ENCODE data around the gene SLC35E3. TPM values are rescaled to one million over a fixed set of nuclear protein-coding genes. Genes with fewer than 3 reads are reported as not detected.

SLC35E3 gene
- total and polyA plus RNA-seq, 2 donors from 2014 or later, result 7.7 to 8.7 TPM

DNA sequence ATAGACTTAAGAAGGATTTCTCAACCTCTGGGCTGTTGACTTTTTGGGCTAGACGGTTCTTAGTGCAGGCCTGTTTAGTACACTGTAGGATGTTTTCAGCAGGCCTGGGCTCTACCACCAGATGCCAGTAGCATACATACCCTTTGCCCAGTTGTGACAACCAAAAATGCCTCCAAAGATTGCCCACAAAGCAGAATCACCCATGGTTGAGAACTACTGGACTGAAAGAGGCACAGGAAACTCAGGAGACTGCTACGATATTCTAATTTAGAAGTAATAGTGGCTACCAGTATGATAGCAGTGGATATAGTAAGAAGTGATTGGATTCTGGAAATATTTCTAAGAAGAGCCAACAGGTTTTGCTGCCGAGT is 15.5 kb downstream of the SLC35E3 start:
- H3K4me3 ChIP-seq (ENCODE audit: low read length in 3 of 3), result no peak overlapping the region
- no peaks in the 10 kb centered on the region for H3K4me1 ChIP-seq (ENCODE audit: control insufficient read depth in 2 of 3, insufficient read depth in 2 of 3, low read depth in 1 of 3, low read length in 3 of 3)
- no peaks in the 10 kb centered on the region for H3K9me3 ChIP-seq (ENCODE audit: control insufficient read depth in 2 of 3, insufficient read depth in 1 of 3, low read length in 3 of 3)
- no peak for FAIRE-seq
- H3K27ac ChIP-seq (ENCODE audit: low read depth in 2 of 2, low read length in 2 of 2), result no peak overlapping the region
- H3K9ac ChIP-seq (ENCODE audit: low read length in 3 of 3), result no peak overlapping the region
- intact Hi-C loops (cut with DNase I), result no loop called here
- peaks cover 2 to 4% (median 3%) of the 10 kb centered on the region in 3 donors for H3K36me3 ChIP-seq (ENCODE audit: control insufficient read depth in 2 of 3, insufficient read depth in 3 of 3, low read length in 3 of 3)
- DNase-seq, result no peak
- no peaks in the 10 kb centered on the region for H3K27me3 ChIP-seq (ENCODE audit: control insufficient read depth, insufficient read depth, low read length)
- TF ChIP-seq, protein P1, sequence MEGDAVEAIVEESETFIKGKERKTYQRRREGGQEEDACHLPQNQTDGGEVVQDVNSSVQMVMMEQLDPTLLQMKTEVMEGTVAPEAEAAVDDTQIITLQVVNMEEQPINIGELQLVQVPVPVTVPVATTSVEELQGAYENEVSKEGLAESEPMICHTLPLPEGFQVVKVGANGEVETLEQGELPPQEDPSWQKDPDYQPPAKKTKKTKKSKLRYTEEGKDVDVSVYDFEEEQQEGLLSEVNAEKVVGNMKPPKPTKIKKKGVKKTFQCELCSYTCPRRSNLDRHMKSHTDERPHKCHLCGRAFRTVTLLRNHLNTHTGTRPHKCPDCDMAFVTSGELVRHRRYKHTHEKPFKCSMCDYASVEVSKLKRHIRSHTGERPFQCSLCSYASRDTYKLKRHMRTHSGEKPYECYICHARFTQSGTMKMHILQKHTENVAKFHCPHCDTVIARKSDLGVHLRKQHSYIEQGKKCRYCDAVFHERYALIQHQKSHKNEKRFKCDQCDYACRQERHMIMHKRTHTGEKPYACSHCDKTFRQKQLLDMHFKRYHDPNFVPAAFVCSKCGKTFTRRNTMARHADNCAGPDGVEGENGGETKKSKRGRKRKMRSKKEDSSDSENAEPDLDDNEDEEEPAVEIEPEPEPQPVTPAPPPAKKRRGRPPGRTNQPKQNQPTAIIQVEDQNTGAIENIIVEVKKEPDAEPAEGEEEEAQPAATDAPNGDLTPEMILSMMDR (IDR thresholded peaks at IDR 0.05; ENCODE audit: borderline replicate concordance, extremely low read depth, insufficient read depth), result no peak

- no peak overlapping the region for H3K4me3 ChIP-seq (ENCODE audit: low read length in 3 of 3)
- no peak overlapping the region for H3K27ac ChIP-seq (ENCODE audit: low read depth in 2 of 2, low read length in 2 of 2)
- no peaks in the 10 kb centered on the region for H3K27me3 ChIP-seq (ENCODE audit: control insufficient read depth, insufficient read depth, low read length)
- DNase-seq (no peak), FAIRE-seq (no peak)
- H3K36me3 ChIP-seq (ENCODE audit: control insufficient read depth in 2 of 3, insufficient read depth in 3 of 3, low read length in 3 of 3), result peaks cover 2 to 4% (median 3%) of the 10 kb centered on the region in 3 donors
- TF ChIP-seq, protein P1 (IDR thresholded peaks at IDR 0.05; ENCODE audit: borderline replicate concordance, extremely low read depth, insufficient read depth), result no peak
- H3K4me1 ChIP-seq (ENCODE audit: control insufficient read depth in 2 of 3, insufficient read depth in 2 of 3, low read depth in 1 of 3, low read length in 3 of 3), result no peaks in the 10 kb centered on the region
- H3K9me3 ChIP-seq (ENCODE audit: control insufficient read depth in 2 of 3, insufficient read depth in 1 of 3, low read length in 3 of 3), result no peaks in the 10 kb centered on the region
- intact Hi-C loops (cut with DNase I), result no loop called here
- no peak overlapping the region for H3K9ac ChIP-seq (ENCODE audit: low read length in 3 of 3)
Observed at GRCh38 chr12:68761901-68762630, 16.1 kb downstream of the SLC35E3 start.

- Histone ChIP-seq H3K27me3 (ENCODE audit: control insufficient read depth, insufficient read depth, low read length) (no peaks in the 10 kb centered on the region), H3K27ac (ENCODE audit: low read depth in 2 of 2, low read length in 2 of 2) (no peak overlapping the region), H3K4me1 (ENCODE audit: control insufficient read depth in 2 of 3, insufficient read depth in 2 of 3, low read depth in 1 of 3, low read length in 3 of 3) (no peaks in the 10 kb centered on the region), H3K9me3 (ENCODE audit: control insufficient read depth in 2 of 3, insufficient read depth in 1 of 3, low read length in 3 of 3) (no peaks in the 10 kb centered on the region), H3K36me3 (ENCODE audit: control insufficient read depth in 2 of 3, insufficient read depth in 3 of 3, low read length in 3 of 3) (peaks cover 2 to 4% (median 3%) of the 10 kb centered on the region in 3 donors), H3K9ac (ENCODE audit: low read length in 3 of 3) (no peak overlapping the region), H3K4me3 (ENCODE audit: low read length in 3 of 3) (no peak overlapping the region)
- FAIRE-seq, result no peak
- TF ChIP-seq, protein P1 (IDR thresholded peaks at IDR 0.05; ENCODE audit: borderline replicate concordance, extremely low read depth, insufficient read depth), result no peak
- intact Hi-C loops (cut with DNase I), result no loop called here
- no peak for DNase-seq
Observed at GRCh38 chr12:68762691-68763090, 16.7 kb downstream of the SLC35E3 start.
